H1 (cell line): ENCODE measurements around the gene EPHB1. TPM values are rescaled to one million over a fixed set of nuclear protein-coding genes. Genes with fewer than 3 reads are reported as not detected.

Experiments used
- CHD1 ChIP-seq: IDR thresholded peaks from 2 replicates; pipeline ENCODE4 v1.6.1; 2012; ENCODE audit warnings: low read depth, low read length, improper control_type of control experiment
- HDAC2 ChIP-seq, 2 experiments: fragments of 300-600 bp in 1 of 2; sonication (generic) in 1 of 2; IDR thresholded peaks; 2 replicates each; pipeline ENCODE4 v1.6.1; 2011 to 2012; ENCODE audit warnings: low read depth in 2 of 2, low read length in 2 of 2, mild to moderate bottlenecking in 2 of 2, moderate library complexity in 2 of 2, borderline replicate concordance in 1 of 2, inconsistent platforms in 1 of 2
- KDM4A ChIP-seq: IDR thresholded peaks from one replicate; pipeline ENCODE4 v1.7.1; 2012; ENCODE audit warnings: low read depth, mild to moderate bottlenecking, moderate library complexity, low read length, inconsistent platforms; ENCODE audit not compliant: severe bottlenecking
- KDM5A ChIP-seq: fragments of 200-600 bp; IDR thresholded peaks from 2 replicates; pipeline ENCODE4 v1.7.1; 2012; ENCODE audit warnings: mild to moderate bottlenecking, low read length, inconsistent platforms, mixed read lengths
- polyA plus RNA-seq, 7 experiments: library from polyadenylated mRNA; depleted of rRNA in 3 of 7; stranded (reverse) in 5 of 7; unstranded in 2 of 7; fragments of >200 nt in 5 of 7; fragments of 200-250 nt in 2 of 7; gene quantifications; 1 replicate in 5 of 7; 2 replicates in 1 of 7; 4 replicates in 1 of 7; pipeline versions ENCODE4 v1.2.1 to v1.2.3, GENCODE V29; 2011 to 2013; ENCODE audit warnings: missing spikeins in 2 of 7, mixed read lengths in 2 of 7
- total RNA-seq: library from RNA; stranded (reverse); fragmentation: NEBNext Ultra II Directional; extraction: Animal tissue kit (Norgen Biotek cat#: 25700); gene quantifications from 2 replicates; pipeline ENCODE4 v1.2.1, GENCODE V29; 2021

Gene EPHB1
- total and polyA plus RNA-seq, 2 of the 8 experiments (the other 6 are each of a cell fraction or from before 2014, with no cell fraction given): 3.5 to 5.9 TPM

GRCh38 chr3:135081451-135081850, 286.4 kb downstream of the EPHB1 start (continued):
- TF ChIP-seq KDM4A (no peak), CHD1 (no peak), HDAC2 (IDR thresholded peaks at IDR 0.05; ENCODE audit: borderline replicate concordance in 1 of 2, low read depth in 2 of 2, low read length in 2 of 2) (no peak), KDM5A (no peak)
